HG02678 (cell line): ENCODE measurements around the gene TMSB10.
A peak's percentile ranks its signal among the peaks of the same experiment; 100 is the strongest.
"Not testable (repeated sequence)": the region's sequence is repeated elsewhere in the genome, so short reads cannot be mapped to it uniquely, and the experiment has no call there.

Source experiments
- ATAC-seq: cut with Tn5 transposase; IDR thresholded peaks from one replicate; pipeline ENCODE4 v1.9.1; 2021; ENCODE audit warnings: mild to moderate bottlenecking, moderate library complexity; ENCODE audit not compliant: unreplicated experiment

Gene TMSB10

DNA sequence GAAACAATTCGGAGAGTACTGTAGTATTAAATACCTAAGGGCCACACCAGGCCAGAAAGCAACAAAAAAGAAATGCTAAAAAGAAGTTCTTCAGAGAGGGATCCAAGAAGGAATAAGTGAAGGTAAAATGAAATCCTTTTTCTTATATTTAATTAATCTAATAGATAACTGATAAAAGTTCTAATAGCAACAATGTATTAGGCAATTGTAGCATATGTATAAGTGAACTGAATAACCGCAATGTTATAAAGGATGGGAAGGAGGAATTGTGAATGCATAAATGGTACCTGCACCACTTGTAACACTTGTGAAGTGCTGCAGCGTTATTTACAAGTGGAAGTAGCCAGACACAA lies 21.8 kb downstream of the TMSB10 start:
- ATAC-seq = no peak

DNA sequence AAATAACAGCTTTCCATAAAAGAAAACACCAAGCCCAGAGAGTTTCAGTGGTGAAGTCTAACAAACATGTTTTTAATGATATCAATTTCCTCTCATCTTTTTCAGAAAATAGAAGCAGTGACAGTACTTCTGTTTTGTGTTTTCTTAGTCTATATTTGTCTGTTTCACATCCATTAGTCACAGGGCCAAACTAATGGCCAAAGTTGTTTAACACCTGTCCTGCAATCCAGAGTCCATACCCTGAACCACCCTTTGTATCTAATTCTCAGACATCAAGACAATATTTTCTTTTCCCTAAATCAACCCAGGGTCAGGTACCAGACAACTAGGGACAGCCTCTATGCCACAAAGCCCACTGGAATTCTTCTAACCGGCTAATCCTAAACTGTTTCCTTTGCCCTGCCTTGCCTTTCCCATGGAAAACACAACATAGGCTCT lies 25.9 kb downstream of the TMSB10 start:
- peak; percentile 59 for ATAC-seq

DNA sequence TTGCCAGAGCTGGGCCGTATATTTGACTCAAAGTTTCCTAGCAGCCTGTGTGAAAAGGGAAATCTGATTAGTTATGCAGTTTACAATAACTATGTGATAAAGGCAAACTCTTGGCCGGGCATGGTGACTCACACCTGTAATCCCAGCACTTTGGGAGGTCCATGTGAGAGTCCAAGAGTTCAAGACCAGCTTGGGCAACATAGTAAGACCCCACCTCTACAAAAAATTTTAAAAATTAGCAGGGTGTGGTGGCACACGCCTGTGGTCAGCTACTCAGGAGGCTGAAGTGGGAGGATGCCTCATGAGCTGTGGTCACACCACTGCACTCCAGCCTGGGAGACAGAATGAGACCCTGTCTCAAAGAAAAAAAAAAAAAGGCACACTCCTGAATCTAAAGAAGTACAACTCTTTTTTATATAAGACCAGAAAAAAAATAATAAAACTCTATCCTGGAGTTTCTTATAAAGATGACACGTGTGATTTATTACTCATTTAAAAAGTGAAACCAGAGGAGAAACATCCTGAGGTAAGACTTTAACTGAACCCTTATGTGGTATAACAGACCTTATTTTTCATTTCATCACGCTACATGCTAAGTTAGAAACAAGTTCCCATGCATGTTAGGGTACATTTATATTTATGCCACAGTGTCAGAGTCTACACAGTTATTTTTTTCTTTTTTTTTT lies 32.9 kb downstream of the TMSB10 start:
- peak; percentile 30 for ATAC-seq

DNA sequence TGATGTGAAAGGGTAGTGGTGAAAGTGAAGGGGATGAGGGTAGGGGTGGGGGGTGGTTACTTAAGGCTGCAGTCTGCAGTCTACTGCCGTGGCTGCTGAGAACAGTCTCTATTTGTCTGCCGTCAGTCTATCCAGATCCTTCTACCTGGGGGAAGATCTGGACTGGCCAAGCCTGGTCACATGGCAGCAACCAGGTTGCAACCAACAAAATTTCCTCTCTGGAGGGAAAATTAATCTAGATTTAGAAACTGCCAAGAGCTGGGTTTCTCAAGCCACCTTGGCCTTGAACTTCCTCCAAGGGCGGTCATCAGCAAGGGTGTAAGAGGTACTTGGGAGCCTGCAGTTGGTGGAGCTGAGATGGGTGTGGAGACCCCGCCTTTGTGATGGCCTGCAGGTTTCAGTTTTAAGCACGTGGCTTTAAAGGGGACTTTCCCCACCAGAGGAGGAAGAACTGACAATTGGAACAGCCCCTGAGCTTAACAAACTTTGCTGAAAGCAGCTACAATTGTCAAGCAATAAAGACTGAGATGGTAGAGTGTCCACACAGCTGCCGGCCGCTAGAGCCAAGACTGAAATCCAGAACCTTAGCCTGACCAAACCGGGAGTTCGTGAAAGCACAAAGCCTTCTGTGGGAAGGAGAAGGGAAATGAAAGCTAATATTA lies 34.1 kb downstream of the TMSB10 start:
- ATAC-seq = peak; percentile 82

DNA sequence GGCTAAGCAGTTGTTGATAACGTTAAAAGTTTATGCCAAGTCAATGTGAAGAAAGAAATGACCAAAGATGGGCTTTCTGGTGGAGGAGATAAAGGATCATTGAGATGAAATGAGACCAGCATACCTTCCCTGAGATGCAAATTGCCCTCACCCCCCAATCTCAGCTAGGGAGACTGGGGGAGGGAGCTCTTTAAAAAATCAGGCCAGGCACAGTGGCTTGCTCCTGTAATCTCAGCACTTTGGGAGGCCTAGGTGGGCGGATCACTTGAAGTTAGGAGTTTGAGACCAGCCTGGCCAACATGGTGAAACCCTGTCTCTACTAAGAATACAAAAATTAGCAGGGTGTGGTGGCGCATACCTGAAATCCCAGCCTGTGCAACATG lies 34.6 kb downstream of the TMSB10 start:
- ATAC-seq = peak; percentile 1

DNA sequence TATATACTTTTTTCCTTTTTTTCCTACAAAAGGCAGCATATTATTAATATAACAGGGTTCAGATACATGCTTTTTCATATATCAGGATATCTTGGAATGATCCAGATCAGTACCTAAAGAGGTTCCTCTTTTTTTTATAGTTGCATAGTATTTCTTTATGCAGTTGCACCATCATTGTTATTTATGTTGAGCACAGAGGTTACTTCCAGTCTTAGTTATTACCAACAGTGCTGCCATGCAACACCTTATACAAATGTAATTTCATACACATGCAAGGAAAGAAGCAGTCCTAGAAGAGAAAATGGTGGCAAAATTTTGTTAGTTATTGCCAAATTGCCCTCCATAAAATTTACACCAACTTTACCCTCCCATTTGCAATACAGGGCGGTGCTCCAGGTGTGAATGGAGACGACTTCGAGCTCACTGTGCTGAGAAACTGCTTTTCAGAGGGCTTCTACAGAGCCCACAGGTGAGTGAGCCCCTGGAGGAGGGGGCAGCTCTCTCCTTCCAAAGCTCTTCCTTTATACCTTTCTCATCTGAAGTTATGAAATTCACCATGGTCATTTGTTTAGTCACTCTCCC lies 35.5 kb downstream of the TMSB10 start:
- no peak for ATAC-seq

DNA sequence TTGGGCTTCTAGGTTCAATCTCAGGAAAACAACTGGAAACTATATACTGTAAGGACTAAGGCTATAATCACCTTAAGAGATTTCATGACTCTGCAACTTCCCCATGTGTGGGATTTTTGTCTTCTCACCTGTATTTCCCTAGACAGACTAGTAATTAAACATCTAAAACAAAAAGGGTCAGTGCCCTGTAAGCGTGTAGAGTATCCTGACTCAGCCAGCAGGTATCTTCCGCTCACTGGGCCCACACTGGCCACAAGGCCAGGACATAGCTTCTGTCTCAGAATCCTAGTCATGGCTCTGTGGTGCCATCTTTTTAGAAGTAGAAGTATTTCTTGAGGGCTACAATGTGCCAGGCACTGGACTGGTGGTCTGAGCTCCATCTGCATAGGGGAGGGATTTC lies 36.7 kb downstream of the TMSB10 start:
- no peak for ATAC-seq

DNA sequence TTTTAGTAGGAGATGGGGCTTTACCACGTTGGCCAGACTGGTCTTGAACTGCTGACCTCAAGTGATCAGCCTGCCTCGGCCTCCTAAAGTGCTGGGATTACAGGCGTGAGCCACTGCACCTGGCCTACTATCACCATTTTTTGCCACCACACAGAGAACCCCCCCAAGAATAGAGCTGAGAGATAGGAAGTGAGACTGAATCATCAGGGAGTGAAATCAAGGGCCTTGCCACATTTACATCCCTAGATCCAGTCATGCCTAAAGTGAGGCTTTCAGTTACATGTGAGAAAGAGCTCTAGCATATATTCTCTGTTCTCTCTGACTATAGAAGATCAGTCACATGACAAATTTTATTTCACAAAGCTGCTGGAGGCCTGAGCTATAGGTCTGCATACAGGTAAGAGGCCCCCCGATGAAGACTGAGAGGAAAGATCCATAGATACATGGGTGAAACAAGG lies 37.5 kb downstream of the TMSB10 start:
- ATAC-seq = peak; percentile 30

DNA sequence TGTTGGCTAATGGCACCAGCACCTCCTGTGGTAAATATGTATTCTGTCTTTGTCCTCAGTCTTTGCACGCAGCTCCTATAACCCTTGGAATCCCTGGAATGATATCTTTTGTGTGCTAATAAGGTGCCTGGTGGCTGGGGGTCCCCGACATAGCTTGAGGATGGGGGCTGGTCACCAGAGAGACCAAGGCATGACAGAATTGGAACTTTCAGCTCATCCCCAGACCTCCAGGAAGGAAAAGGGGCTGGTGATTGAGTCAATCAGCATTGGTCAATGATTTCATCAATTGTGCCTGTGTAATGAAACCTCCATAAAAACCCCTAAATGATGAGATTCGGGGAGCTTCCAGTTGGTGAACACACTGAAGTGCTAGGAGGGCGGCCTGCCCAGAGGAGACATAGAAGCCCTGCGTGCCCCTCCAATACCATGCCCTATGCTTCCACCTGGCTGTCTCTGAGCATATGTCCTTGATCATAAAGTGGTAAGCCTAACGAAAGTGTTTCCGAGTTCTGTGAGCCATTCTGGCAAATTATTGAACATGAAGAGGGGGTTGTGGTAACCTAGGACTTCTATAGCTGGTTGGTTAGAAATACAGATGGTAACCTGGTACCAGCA lies 38.9 kb downstream of the TMSB10 start:
- no peak for ATAC-seq

DNA sequence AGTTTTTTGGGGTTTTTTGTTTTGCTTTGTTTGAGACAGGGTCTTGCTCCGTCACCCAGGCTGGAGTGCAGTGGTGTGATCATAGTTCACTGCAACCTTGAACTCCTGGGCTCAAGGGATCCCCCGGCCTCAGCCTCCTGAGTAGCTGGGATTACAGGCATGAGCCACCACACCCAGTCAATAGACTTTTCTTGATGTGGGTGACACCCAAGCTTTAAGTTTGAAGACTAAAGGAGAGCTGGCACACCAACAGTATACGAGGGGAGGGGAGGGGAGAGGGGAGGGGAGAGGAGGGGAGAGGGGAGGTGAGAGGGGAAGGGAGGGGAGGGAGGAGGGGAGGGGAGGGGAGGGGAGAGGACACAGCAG lies 40.4 kb downstream of the TMSB10 start:
- not testable (repeated sequence) for ATAC-seq

DNA sequence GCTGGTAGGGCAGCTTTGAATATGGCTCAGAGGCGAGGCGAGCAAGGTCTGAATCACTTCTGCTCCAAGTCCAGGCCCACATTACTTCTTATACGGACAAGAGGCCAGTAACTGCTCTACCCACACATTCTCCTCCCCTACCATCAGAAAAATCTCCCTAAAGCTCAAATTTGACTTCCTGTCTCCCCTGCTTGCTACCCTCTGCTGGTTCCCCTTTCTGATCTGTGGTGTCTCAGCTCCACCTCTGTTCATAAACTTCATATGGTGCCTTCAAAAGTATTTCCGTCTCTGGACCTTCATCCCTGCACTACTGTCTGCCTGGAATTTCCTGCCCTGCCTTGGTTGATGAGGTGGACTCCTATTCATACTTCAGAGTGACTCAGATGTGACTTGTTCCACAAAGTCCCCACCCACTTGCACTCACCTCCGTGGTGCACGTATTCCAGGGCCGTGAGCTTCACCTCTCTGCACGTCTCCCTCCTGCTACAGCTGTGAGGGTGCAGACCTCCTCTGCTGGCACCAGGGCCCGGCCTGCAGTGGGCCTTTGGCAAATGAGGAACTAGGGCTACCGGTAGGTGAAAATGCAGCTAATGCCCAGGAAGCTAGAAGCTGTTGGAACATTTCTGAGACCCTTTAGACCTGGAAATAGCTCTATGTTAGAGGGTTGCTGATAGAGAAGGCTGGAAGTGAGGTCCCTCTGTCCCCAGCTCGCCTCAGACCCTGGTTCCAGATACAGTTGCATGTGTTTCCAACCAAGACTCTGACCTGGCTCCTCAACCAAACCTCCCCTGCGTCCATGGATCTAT lies 41.0 kb downstream of the TMSB10 start:
- ATAC-seq = peak; percentile 76

DNA sequence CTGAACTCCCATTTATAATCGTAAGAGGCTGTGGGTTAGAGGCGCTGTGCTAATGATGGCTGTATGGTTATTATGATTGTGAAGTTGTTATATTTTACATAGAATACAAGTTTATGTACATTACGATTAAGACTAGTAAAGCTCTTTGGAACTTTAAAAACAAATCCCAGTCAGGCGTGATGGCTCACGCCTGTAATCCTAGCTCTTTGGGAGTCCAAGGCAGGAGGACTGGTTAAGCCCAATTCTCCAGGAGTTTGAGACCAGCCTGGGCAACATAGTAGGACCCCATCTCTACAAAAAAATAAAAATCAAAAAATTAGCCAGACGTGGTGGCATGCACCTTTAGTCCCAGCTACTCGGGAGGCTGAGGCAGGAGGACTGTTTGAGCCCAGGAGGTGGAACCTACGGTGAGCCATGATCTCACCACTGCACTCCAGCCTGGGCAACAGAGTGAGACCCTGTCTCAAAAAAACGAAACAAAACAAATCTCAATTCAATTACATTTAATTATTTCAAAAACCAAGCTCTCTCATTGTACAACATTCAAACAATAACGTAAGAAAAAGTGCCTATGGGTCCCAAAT lies 41.6 kb downstream of the TMSB10 start:
- ATAC-seq = no peak

DNA sequence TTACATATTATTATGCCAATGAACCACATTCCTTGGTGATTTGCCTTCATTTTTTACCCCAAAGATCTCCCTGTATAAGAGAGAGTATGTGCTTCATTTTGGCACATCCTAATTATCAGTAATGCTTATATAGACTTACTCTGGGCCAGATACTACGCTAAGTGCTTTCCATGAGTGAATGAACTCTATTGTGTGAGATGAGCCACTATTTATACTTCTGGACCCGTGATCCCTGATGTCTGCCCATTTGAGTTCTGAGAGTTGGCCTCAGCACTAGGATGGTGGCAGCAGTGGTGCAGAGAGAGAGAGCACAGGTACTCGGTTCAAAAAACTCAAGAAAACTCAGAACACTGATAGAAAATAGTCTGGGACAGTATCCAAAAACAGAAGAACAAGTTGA lies 48.1 kb downstream of the TMSB10 start:
- no peak for ATAC-seq

DNA sequence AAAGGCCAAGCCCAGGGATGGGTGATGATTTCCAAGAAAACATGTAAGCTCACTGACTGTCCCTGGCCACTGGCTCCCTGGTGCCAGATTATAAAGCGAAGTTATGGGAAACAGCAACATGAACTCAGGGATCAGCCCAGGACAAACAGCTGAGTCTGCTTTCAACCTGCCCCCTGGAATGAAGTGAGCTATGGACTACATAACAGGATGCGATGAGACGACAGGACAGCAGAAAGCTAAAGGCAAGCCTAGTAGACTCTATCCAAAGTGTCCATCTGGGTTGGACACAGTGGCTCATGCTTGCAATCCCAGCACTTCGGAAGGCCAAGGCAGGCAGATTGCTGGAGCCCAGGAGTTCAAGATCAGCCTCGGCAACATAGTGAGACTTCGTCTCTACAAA lies 48.9 kb downstream of the TMSB10 start:
- ATAC-seq = no peak
